NCI-H345 treated with DMSO at 0.1 percent for 48 hours (cell line): ENCODE data around the gene CHRDL2.
"Not testable (repeated sequence)": the region's sequence is repeated elsewhere in the genome, so short reads cannot be mapped to it uniquely, and the experiment has no call there.

Experiments
- DNase-seq: peaks from one replicate; lab custom pipeline; 2025; ENCODE audit not compliant: unreplicated experiment; lab: John Stamatoyannopoulos, UW

CHRDL2 gene

DNA sequence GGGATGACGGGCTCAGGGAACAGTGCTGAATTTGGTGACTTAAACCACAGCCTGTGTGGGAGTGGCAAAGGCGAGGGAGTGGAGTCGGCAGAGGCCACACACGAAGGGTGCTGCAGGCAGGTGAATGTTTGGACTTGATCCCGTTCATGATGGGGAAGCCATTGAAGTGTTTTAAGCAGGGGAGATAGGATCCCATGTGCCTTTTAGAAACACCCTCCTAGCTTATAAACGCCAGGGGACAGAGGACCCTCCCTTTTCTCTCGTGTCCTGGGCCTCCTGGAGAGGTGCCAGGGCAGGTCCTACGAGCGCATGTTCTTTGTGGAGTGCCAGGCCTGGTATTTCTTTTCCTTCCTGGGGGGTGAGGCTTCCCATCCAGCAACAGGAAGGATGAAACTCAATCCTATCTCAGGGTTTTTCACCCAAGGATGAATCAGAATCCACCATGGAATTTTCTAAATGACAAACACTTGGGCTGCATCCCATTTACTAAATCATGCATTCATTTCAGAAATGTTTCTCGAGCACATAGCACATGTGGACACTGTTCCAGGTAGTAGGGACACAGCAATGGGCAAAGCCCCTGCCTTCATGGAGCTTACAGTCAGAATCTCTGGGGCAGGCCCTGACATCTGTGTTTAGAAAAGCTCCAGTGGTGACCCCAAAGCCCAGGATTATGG lies 59.6 kb downstream of the CHRDL2 start:
- no peak for DNase-seq

DNA sequence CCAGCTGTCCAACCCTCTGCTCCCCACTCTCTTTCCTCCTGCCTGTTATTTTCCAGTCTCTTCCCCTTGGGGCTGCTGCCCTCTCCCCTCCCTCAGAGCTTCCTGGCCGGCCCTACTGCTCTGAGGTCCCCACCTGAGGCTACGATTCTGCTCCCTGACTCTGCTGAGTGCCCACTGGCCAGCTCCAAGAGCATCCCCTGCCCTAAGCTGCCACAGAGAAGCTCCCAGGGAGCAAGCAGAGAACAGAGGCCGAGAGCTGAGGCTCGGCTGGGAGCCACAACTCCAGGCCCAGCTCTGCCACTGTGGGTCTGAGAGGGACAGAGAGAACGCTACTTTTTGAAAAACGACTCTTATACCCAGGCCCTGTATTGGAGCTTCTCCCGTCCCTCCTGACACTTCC lies 61.1 kb downstream of the CHRDL2 start:
- DNase-seq = no peak

DNA sequence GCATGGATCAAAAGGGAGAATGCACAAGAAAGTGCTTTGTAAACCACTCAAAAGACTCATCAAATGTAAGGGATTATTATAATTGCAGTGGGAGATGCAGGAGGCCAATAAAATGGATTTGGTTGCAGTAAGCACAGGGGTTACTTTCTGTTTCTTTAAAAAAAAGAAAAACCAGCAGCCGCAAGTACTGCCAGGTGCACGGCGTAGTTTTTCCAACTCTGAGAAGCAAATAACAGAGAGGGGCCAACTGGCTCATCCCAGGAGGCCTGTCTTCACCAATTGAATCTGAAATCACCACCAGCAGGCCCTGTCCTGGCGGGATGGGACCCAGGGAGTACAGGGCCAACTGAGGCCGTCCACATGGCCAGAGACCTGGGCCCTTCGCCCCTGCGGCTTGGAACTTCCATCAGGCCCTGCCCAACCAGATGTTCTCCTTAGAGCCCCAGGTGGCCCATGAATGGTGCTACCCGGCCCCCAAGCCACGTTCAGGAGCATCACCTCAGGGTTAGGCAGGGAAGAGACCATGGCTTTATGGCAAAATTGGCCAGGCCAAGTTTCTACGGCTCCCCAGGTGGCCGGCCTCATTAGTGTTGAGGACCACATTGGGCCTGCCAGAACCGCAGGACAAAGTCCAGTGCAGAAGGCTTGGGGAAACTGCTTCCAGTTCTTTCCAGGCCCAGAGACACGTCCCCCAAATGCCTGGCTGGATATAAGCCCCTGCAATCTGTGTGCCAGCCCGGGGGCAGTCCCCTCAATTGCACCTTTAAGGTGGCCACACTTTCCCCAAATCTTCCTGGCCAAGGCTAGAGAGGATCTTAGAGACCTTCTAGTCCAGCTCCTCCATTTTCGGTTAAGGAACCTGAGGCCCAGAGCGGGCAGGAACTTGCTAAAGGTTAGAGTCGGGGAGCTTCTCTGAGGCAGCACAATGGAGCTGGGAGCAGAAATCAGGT lies 61.7 kb downstream of the CHRDL2 start:
- no peak for DNase-seq

DNA sequence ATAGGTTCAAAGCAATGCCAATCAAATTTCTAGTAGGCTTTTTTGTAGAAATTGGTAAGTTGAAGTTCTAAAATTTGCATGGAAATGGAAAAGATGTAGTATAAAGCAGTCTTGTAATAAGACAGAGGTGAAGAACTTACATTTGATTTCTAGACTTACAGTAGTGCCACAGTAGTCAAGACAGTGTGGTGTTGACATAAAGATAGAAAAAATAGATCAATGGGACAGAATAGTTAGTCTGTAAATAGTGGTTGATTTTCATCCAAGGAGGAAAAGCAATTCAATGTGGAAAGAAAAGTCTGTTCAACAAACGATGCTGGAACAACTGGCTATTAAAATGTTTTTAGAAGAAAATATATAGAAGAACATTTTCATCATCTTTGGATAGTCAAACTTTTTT lies 67.9 kb downstream of the CHRDL2 start:
- no peak for DNase-seq

DNA sequence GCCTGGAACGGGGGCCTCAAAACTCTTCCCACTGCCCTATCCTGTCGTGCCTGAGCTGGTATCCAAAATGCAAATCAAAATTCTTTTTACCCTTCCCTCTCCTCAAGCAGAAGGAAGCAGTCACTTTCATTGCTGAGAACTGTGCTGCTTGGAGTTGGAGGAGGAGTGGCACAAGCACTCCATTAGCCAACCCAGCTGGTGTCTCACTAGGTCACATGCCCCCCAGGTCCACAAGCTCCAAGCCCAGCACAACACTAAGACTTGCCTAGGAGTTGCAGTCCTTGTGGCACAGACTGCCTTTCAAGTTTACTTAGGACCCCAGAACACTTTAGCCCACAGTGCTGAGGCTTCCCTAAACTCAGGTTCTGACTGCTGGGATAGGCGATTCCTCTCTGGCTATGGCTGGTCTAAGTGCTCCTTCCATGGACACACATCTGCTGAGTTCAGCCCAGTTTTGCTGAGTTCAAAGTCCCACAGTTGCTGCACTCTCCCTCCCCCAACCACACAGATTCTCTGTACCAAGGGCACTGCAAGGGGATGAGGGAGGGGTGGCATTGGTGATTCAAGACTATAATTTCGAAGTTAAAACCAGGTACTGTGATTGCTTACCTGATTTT lies 68.6 kb downstream of the CHRDL2 start:
- no peak for DNase-seq

DNA sequence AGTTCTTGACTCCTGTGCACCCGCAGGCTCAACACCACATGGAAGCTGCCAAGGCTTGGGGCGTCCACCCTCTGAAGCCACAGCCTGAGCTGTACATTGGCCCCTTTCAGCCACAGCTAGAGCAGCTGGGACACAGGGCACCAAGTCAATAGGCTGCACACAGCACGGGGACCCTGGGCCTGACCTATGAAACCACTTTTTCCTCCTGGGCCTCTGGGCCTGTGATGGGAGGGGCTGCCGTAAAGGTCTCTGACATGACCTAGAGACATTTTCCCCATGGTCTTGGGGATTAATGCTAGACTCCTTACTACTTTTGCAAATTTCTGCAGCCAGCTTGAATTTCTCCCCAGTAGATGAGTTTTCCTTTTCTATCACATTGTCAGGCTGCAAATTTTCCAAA lies 72.1 kb downstream of the CHRDL2 start:
- not testable (repeated sequence) for DNase-seq

DNA sequence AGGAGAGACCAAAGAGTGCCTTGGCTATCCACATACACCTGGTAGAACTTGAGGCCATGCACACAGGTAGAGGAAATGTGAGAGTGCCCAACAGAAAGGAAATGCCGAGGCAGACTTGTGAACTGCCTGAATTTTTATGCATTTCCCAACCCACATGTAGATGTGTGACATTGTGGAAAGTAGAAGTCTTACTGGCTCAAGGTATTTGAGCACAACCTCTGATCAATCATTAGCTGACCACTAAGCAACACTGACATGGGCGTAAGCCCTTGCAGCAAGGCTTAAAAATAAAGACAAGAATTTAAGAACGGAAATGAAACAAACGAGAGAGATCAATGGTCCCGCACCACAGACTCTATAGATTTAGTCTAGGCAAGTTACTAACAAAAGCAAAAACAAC lies 76.2 kb downstream of the CHRDL2 start:
- no peak for DNase-seq

DNA sequence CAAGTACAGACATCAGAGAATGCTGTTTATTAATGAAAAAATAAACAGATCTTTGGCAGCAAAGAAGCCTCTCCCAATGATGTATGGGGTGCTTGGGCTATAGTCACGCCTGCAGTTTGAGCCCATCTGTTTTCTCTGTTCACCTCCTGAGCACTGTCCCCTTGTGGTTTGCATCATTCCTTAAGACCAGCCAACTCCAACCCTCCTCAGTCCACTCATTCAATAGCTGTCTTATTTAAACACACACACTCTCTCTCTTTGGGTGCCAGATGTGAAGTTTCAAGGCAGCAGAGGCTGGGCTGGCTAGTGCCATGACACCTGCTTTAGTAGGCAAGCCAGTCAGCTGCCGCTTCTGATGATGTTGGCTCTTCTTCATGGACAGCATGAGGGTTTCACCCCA lies 80.7 kb downstream of the CHRDL2 start:
- DNase-seq = no peak

DNA sequence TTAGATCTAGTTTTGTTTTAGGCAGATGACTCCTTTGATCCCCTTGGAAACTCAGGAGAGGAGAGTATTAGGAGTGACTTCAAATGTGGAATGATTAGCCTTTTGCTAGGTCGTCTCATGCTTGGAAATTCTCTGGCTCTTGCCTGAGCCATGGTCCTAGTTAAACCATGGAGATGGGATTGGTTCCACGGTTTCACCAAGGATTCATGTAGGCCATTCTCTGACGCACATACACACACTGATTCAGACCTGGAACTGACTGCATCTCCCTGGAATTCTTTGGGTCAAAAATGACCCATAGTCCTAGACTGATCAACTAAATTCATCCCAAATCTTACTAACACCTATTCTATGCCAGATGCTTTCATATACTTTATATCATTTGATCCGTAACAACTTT lies 82.3 kb downstream of the CHRDL2 start:
- no peak for DNase-seq

DNA sequence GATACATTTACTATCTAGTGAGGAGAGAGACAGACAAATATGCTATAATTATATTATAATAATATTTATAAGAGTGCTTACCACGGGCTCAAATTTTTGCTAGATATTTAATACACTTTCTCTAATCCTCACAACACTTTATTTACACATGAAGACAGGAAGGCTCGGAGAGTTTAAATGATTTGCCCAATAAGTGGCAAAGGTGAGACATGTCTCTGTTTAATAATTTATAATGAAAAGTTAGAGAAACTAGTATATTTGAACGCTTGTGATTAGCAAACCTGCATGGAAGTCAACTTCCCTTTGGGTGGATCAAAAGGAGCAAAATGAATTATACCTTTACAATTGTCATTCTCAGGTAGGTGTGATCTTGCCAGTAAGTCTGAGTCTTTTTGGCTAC lies 83.4 kb downstream of the CHRDL2 start:
- no peak for DNase-seq

DNA sequence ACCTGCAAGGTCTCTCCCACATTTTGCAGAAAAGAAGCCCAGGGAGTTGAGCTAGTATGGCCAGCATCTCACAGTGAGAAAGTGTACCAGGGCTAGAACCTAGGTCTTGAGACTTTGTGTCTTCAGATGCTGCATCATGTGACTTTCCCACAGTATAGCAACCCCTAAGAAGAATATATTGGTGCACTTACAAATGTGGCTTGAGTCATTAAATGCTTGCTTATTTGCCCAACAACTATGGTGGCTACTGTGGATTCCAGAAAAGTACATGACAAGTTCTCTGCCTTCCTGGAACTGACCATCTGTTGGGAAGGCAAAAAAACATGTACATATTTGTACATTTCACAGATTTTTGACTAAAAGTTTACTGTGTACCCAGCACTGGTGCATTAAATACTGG lies 83.8 kb downstream of the CHRDL2 start:
- no peak for DNase-seq

DNA sequence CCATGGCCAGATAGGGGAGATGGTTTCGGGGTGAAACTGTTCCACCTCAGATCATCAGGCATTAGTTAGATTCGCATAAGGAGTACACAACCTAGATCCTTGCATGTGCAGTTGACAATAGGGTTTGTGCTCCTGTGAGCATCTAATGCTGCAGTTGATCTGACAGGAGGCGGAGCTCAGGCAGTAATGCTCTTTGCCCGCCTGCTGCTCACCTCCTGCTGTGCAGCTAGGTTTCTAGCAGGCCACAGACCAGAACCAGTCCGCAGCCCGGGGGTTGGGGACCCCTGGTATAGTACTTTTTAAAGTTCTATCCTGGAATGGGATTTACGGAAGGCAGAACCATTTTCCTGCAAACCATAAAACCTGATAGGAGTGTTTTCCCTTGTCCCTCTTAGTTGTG lies 84.3 kb downstream of the CHRDL2 start:
- DNase-seq = no peak
